Measurements from ENCODE around the gene CD164.
"Not testable (repeated sequence)": the region's sequence is repeated elsewhere in the genome, so short reads cannot be mapped to it uniquely, and the experiment has no call there.

The CD164 gene

DNA sequence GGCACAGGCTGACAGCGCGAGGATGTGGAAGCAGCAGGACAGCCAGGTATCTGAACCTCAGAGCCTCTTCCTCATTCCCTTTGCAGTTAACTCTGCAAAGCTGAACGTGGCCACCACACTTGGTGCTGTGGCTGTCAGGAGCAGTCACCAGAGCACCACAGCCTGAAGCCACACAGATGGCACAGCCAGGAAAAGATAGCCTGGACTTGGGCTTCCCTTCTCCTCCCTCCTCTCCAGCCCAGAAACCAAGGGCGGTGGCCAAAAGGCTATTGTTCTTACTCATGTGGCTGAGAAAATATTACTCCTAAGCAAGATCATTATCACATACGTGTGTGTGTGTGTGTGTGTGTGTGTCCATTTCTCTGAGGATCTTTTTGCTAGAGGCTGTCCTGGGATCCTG lies 39.8 kb downstream of the CD164 start:
- Histone ChIP-seq H3K27ac (ENCODE audit: low read depth, low read length) (no peak overlapping the region), H3K4me1 (ENCODE audit: control insufficient read depth, insufficient read depth, low read length) (no peaks in the 10 kb centered on the region), H3K27me3 (ENCODE audit: control insufficient read depth, insufficient read depth, low read length) (no peaks in the 10 kb centered on the region), H3K36me3 (ENCODE audit: control insufficient read depth, insufficient read depth, low read length) (no peaks in the 10 kb centered on the region), H3K9ac (ENCODE audit: low read length) (no peak overlapping the region), H3K9me3 (ENCODE audit: control insufficient read depth, insufficient read depth, low read depth, low read length) (no peaks in the 10 kb centered on the region), H3K4me3 (ENCODE audit: low read depth, low read length) (no peak overlapping the region)

DNA sequence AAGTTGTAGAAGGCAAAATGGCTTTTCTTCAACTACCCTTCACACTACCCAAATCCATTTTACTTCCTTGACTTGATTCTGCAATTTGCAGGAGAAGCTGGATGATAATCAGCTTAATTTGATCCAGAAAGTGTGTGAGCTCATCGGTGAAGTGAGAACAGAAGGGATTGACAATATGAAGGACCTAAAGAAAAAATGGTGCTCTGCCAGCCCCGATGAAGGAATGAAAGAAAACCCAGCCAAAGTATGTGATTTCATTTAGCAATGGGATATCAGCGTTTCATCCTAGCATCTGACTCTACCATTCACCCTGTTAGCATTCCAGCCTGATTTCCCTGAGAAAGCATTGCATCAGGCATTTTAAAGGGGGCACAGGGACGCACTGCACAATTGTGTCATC lies 41.5 kb downstream of the CD164 start:
- Histone ChIP-seq H3K4me1 (ENCODE audit: control insufficient read depth, insufficient read depth, low read length) (no peaks in the 10 kb centered on the region), H3K9ac (ENCODE audit: low read length) (no peak overlapping the region), H3K9me3 (ENCODE audit: control insufficient read depth, insufficient read depth, low read depth, low read length) (no peaks in the 10 kb centered on the region), H3K4me3 (ENCODE audit: low read depth, low read length) (no peak overlapping the region), H3K27me3 (ENCODE audit: control insufficient read depth, insufficient read depth, low read length) (no peaks in the 10 kb centered on the region), H3K27ac (ENCODE audit: low read depth, low read length) (no peak overlapping the region), H3K36me3 (ENCODE audit: control insufficient read depth, insufficient read depth, low read length) (no peaks in the 10 kb centered on the region)

DNA sequence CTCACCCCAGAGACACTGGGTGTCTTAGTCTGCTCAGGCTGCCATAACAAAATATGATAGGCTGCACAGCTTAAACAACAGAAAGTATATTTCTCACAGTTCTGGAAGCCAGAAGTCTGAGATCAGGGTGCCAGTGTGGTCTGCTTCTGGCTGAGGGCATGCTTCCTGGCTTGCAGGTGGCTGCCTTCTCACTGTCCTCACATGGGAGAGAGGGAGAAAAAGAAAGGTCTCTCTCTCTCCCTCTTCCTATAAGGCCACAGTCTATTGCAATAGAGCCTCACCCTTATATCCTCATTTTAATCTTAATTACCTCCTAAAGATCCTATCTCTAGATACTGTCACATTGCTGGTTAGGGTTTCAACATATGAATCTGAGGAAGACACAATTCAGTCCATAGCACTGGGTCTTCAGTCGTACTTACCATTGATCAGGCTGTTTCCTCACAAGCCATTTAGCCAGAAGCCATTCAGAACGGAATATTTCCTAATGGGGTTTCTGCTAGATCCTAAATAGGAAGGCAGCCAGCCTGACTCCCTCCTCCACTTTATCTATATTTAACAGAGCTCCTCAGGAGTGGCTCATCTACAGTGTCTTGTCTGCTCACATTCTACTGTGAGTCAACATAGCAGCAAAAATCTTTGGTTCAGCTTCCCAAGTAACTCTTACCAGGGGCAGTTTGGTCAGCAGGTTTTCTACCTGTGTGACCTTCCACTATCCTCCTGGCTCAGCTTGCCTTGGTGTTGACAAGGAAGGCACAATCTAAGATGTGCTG lies 42.2 kb downstream of the CD164 start:
- H3K27ac ChIP-seq (ENCODE audit: low read depth, low read length) = no peak overlapping the region
- no peaks in the 10 kb centered on the region for H3K27me3 ChIP-seq (ENCODE audit: control insufficient read depth, insufficient read depth, low read length)
- no peaks in the 10 kb centered on the region for H3K36me3 ChIP-seq (ENCODE audit: control insufficient read depth, insufficient read depth, low read length)
- no peaks in the 10 kb centered on the region for H3K4me1 ChIP-seq (ENCODE audit: control insufficient read depth, insufficient read depth, low read length)
- H3K9me3 ChIP-seq (ENCODE audit: control insufficient read depth, insufficient read depth, low read depth, low read length) = no peaks in the 10 kb centered on the region
- H3K9ac ChIP-seq (ENCODE audit: low read length) = no peak overlapping the region
- H3K4me3 ChIP-seq (ENCODE audit: low read depth, low read length) = no peak overlapping the region

DNA sequence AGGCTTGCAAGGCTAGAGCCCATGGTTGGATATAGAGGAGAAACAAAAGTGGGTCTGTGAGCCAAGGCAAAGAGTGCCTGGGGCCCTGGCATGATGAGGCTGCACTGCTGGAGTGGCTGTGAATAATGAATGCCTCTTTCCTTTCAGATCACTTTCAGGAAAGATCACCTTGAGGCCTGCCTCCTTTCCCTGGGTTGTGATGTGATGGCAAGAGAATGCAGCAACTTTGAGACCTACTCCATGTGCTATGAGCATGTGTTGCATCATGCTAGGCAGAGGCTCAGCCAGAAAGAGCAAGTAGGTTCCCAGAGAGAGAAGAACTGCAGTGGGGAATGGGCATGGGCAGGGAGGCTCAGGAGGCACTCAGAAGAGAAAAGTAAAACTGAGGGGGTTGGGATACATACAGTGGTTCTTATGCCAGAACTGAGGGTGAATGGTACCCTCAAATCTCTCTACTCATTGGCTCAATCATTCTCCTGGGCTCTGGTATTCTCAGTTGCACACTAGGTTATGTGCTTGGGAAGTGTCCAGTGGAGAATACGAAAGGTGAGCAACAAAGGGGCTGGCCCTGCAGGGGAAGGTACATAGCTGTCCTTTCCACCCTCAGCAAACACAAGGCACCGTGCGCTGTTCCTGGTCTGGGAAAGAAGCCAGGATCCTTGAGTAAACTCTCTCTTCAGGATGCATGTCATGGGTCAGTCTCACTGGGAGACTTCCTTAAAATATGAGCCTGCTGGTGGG lies 45.9 kb downstream of the CD164 start:
- Histone ChIP-seq H3K4me1 (ENCODE audit: control insufficient read depth, insufficient read depth, low read length) (no peaks in the 10 kb centered on the region), H3K9me3 (ENCODE audit: control insufficient read depth, insufficient read depth, low read depth, low read length) (no peaks in the 10 kb centered on the region), H3K27me3 (ENCODE audit: control insufficient read depth, insufficient read depth, low read length) (no peaks in the 10 kb centered on the region), H3K9ac (ENCODE audit: low read length) (no peak overlapping the region), H3K36me3 (ENCODE audit: control insufficient read depth, insufficient read depth, low read length) (no peaks in the 10 kb centered on the region), H3K27ac (ENCODE audit: low read depth, low read length) (no peak overlapping the region; the same call in 1 of the 2 replicates), H3K4me3 (ENCODE audit: low read depth, low read length) (no peak overlapping the region)

DNA sequence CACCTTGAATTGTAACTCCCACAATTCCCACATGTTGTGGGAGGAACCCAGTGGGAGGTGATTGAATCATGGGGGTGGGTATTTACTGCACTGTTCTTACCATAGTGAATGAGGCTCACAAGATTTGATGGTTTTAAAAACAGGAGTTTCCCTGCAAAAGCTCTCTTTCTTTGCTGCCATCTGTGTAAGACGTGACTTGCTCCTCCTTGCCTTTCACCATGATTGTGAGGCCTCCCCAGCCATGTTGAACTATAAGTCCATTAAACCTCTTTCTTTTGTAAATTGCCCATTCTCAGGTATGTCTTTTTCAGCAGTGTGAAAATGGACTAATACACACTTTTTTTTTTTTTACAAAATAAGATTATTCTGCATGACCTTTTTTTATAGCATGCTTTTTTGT lies 48.4 kb downstream of the CD164 start:
- H3K27me3 ChIP-seq (ENCODE audit: control insufficient read depth, insufficient read depth, low read length); H3K27ac ChIP-seq (ENCODE audit: low read depth, low read length); H3K4me3 ChIP-seq (ENCODE audit: low read depth, low read length); H3K36me3 ChIP-seq (ENCODE audit: control insufficient read depth, insufficient read depth, low read length); H3K9me3 ChIP-seq (ENCODE audit: control insufficient read depth, insufficient read depth, low read depth, low read length); H3K4me1 ChIP-seq (ENCODE audit: control insufficient read depth, insufficient read depth, low read length); H3K9ac ChIP-seq (ENCODE audit: low read length): not testable (repeated sequence)

DNA sequence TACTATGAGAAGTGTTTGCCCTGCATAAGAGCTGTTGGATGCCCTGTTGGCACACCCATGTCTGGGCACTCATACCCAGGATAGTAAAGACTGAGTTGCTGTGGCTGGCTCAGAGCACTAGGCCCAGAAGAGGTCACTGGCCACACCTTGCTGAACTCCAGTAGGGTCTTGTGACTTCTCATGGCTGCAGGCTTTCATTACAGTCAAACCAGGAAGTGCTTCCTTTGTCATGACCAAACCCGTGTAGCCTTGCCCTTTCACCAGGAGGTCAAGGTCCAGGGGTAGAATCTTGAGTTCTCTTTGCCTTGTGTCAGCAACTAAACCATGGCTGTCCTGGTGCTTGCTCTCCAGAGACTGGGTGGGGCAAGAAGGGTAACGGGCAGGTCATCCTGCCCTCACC lies 49.5 kb downstream of the CD164 start:
- no peaks in the 10 kb centered on the region for H3K9me3 ChIP-seq (ENCODE audit: control insufficient read depth, insufficient read depth, low read depth, low read length)
- H3K27ac ChIP-seq (ENCODE audit: low read depth, low read length) = no peak overlapping the region
- no peak overlapping the region for H3K4me3 ChIP-seq (ENCODE audit: low read depth, low read length)
- no peaks in the 10 kb centered on the region for H3K36me3 ChIP-seq (ENCODE audit: control insufficient read depth, insufficient read depth, low read length)
- no peak overlapping the region for H3K9ac ChIP-seq (ENCODE audit: low read length)
- H3K4me1 ChIP-seq (ENCODE audit: control insufficient read depth, insufficient read depth, low read length) = no peaks in the 10 kb centered on the region
- no peaks in the 10 kb centered on the region for H3K27me3 ChIP-seq (ENCODE audit: control insufficient read depth, insufficient read depth, low read length)

DNA sequence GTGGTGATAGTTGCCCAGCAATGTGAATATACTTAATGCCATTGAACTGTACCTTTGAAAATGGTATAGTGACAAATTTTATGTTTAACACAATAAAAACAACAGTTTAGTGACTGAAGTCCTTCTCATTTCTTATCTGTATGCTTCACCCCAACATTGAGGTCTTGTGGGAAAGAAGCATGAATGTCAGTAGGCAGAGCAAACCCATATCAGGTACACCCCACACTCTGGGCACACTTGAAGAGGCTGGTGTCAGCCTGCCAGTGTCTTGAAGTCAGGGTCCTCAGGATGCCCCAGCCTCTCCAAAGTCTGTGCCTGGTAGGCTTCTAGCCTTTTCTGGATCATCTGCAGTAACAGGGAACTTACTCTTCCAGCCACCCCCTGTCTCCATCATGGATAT lies 51.2 kb downstream of the CD164 start:
- no peaks in the 10 kb centered on the region for H3K27me3 ChIP-seq (ENCODE audit: control insufficient read depth, insufficient read depth, low read length)
- no peak overlapping the region for H3K4me3 ChIP-seq (ENCODE audit: low read depth, low read length)
- H3K27ac ChIP-seq (ENCODE audit: low read depth, low read length) = no peak overlapping the region

DNA sequence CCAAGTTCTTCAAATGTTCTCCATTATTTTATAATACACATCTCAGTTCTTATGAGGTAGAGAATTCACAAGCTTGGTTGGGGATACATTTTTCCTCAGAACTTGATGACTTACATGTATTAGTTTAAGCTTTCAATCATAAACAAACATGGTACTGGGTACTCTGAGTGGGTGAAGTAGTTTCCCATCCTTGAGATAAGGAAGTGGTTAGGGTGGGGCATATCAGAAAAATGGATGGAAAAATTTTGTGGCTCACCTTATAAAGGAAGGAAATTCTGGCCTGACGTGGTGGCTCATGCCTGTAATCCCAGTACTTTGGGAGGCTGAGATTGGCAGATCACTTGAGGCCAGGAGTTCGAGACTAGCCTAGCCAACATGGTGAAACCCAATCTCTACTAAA lies 52.0 kb downstream of the CD164 start:
- Histone ChIP-seq H3K36me3 (ENCODE audit: control insufficient read depth, insufficient read depth, low read length) (no peaks in the 10 kb centered on the region), H3K4me1 (ENCODE audit: control insufficient read depth, insufficient read depth, low read length) (no peaks in the 10 kb centered on the region), H3K9ac (ENCODE audit: low read length) (no peak overlapping the region), H3K27me3 (ENCODE audit: control insufficient read depth, insufficient read depth, low read length) (no peaks in the 10 kb centered on the region), H3K27ac (ENCODE audit: low read depth, low read length) (no peak overlapping the region), H3K4me3 (ENCODE audit: low read depth, low read length) (no peak overlapping the region), H3K9me3 (ENCODE audit: control insufficient read depth, insufficient read depth, low read depth, low read length) (no peaks in the 10 kb centered on the region)

More for the DNA sequence above, 51.2 kb downstream of the CD164 start:
- no peaks in the 10 kb centered on the region for H3K36me3 ChIP-seq (ENCODE audit: control insufficient read depth, insufficient read depth, low read length)
- H3K9ac ChIP-seq (ENCODE audit: low read length) = no peak overlapping the region
- H3K4me1 ChIP-seq (ENCODE audit: control insufficient read depth, insufficient read depth, low read length) = no peaks in the 10 kb centered on the region
- H3K9me3 ChIP-seq (ENCODE audit: control insufficient read depth, insufficient read depth, low read depth, low read length) = no peaks in the 10 kb centered on the region

DNA sequence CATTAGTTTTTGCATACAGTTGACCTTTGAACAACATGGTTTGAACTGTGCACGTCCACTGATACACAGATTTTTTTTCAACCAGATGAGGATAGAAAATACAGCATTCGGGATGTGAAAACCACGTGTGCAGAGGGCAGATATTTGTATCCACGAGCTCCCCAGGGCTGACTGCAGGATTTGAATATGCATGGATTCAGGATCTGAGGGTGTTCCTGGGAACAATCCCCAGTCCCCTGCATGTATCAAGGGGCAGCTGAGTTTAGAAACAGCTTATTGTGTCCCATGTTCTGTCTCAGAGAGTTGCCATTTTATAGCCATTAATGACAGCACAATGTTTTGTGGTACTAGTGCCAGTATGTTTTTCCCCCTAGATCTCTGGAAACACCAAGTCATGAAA lies 53.6 kb downstream of the CD164 start:
- Histone ChIP-seq H3K27ac (ENCODE audit: low read depth, low read length) (no peak overlapping the region), H3K4me3 (ENCODE audit: low read depth, low read length) (no peak overlapping the region), H3K36me3 (ENCODE audit: control insufficient read depth, insufficient read depth, low read length) (no peaks in the 10 kb centered on the region), H3K9me3 (ENCODE audit: control insufficient read depth, insufficient read depth, low read depth, low read length) (no peaks in the 10 kb centered on the region), H3K27me3 (ENCODE audit: control insufficient read depth, insufficient read depth, low read length) (no peaks in the 10 kb centered on the region), H3K4me1 (ENCODE audit: control insufficient read depth, insufficient read depth, low read length) (no peaks in the 10 kb centered on the region), H3K9ac (ENCODE audit: low read length) (no peak overlapping the region)

DNA sequence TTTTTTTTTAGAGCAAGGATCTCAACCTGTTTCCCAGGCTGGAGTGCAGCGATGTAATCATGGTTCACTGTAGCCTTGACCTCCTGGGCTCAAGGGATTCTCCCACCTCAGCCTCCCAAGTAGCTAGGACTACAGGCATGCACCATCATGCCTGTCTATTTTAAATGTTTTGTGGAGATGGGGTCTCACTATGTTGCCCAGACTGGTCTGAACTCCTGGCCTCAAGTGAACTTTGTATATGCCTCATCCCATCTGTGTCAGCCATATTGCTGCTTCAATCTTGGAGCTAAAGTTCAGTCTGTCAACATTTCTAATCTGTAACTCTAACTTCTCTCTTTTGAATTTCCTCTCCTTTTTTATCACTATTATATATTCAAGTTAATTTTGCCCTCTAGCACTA lies 54.3 kb downstream of the CD164 start:
- no peaks in the 10 kb centered on the region for H3K27me3 ChIP-seq (ENCODE audit: control insufficient read depth, insufficient read depth, low read length)
- H3K36me3 ChIP-seq (ENCODE audit: control insufficient read depth, insufficient read depth, low read length) = no peaks in the 10 kb centered on the region
- H3K27ac ChIP-seq (ENCODE audit: low read depth, low read length) = no peak overlapping the region
- no peaks in the 10 kb centered on the region for H3K4me1 ChIP-seq (ENCODE audit: control insufficient read depth, insufficient read depth, low read length)
- H3K9ac ChIP-seq (ENCODE audit: low read length) = no peak overlapping the region
- H3K4me3 ChIP-seq (ENCODE audit: low read depth, low read length) = no peak overlapping the region
- no peaks in the 10 kb centered on the region for H3K9me3 ChIP-seq (ENCODE audit: control insufficient read depth, insufficient read depth, low read depth, low read length)

DNA sequence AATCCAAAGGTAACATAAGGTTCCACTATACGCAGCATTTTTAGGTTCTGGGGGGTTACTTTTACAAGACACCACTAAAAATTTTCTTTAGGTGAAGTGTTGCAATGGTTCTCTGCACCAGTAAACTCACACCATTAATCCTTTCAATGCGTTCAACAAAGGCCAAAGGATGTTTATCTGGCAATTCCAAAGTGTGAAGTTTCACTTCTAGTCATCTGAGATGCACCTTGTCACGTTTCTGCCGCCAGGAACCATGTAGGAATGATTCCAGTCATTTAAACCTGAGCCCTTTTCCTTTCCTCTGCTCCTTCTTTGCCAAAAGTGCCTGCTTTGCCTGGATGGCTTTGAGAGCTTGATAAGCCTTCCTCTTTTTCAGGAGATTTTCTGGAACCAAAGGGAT lies 54.8 kb downstream of the CD164 start:
- Histone ChIP-seq H3K9ac (ENCODE audit: low read length) (no peak overlapping the region), H3K27me3 (ENCODE audit: control insufficient read depth, insufficient read depth, low read length) (no peaks in the 10 kb centered on the region), H3K36me3 (ENCODE audit: control insufficient read depth, insufficient read depth, low read length) (no peaks in the 10 kb centered on the region), H3K27ac (ENCODE audit: low read depth, low read length) (no peak overlapping the region), H3K9me3 (ENCODE audit: control insufficient read depth, insufficient read depth, low read depth, low read length) (no peaks in the 10 kb centered on the region), H3K4me1 (ENCODE audit: control insufficient read depth, insufficient read depth, low read length) (no peaks in the 10 kb centered on the region), H3K4me3 (ENCODE audit: low read depth, low read length) (no peak overlapping the region)

All from HUES6 (cell line).